Frontal cortex (tissue), 4 donors: Measurements from ENCODE around the gene ANGPTL2. TPM values are rescaled to one million over a fixed set of nuclear protein-coding genes. Genes with fewer than 3 reads are reported as not detected.
"Not testable (repeated sequence)": the region's sequence is repeated elsewhere in the genome, so short reads cannot be mapped to it uniquely, and the experiment has no call there.

Source experiments
- DNase-seq, 2 donors: peaks; one replicate each; pipeline ENCODE4 v3.0.0; 2012; ENCODE audit warnings: low spot score in 2 of 2
- FAIRE-seq: peaks from 2 replicates; lab custom pipeline; 2012; peaks lifted over from hg19 to GRCh38; lab: Jason Lieb, UNC
- total RNA-seq: library from RNA; depleted of rRNA; stranded (reverse); fragments of >200 nt; gene quantifications from one replicate; pipeline ENCODE4 v1.2.3, GENCODE V29; 2014
- donor health status: control.
- donor health status: control.
- donor health status: control.

Gene ANGPTL2
- total RNA-seq = 2.0 TPM

DNA sequence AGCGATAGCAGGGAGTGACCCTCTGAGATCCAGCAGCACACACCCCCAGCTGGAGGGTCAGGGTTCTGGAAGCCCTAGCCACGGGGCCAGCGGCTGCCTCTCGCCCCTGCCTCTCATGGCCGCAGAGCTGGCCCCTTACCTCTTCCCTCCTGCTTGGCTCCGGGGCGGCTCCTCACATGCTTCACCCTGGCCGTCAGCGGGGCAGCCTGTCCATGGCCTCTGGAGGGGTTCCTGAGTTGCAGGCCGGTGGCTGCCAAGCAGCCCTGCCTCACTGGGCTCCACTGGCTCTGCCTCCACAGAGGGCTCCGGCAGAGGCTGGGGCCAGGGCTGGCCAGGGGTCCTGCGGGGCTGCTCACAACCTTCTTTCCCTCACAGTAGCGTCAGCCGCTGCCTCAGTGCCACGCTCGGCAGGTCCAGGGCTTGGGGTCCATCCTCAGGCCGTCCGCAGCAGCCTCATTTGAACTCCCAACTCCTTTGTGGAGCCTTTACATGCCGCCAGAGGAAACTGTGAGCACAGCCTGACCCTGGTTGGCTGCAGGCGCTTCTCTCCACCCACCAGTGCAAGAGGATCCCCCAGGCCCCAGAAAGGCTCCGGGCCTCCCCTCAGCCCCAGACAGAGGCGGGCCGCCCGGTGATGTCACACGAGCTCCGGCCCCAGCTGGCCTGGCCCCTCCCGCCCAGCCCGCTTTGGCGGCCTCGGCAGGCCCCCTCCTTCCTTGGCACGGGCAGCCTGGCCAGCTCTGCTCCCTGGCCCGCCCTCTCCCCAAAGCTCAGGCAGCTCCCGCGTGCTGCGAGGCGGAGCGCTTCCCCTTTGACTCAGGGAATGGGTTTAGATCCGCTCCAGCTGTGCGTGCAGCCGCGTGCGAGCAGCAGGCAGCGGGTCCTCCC, at the start of gene ANGPTL2:
ANGPTL2 (minus strand) TSS at position 460 of the 888 bp plus-strand sequence. CDS start 13,904 bp downstream, outside the sequence.
- peak; percentile 87 for DNase-seq
- no peak for FAIRE-seq

DNA sequence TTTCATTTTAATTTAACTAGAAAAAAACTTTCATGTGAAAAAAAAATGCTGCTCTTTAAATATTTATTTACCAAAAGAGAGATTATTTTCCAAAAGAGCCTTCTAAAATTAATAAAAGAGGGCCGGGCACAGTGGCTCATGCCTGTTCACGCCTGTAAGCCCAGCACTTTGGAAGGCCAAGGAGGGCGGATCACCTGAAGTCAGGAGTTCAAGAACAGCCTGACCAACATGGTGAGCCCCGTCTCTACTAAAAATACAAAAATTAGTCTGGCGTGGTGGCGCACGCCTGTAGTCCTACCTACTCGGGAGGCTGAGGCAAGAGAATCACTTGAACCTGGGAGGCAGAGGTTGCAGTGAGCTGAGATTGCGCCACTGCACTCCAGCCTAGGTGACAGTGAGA, 48.9 kb upstream of the ANGPTL2 start:
- DNase-seq, FAIRE-seq: not testable (repeated sequence)

- no peak for DNase-seq
- no peak for FAIRE-seq
Observed at GRCh38 chr9:127170652-127171051, 48.2 kb upstream of the ANGPTL2 start.

DNA sequence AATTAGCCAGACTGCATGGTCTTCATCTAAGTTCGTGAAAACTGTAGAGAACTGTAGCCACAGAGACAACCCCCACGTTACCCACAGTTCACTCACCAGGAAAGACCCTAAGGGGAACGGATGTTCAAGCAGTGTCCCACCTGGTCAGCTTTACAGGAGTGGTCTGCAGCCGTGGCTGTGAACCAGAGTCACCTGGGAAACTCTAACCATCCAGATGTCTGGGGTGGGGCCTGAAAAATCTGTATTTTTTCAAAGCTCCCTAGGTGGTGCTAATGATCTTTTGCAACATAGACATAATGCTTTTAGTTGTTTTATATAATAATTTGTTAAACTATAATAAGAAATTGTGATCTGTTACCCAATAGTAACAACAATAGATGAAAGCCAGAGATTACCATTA, 47.7 kb upstream of the ANGPTL2 start:
- FAIRE-seq (no peak), DNase-seq (no peak)

DNA sequence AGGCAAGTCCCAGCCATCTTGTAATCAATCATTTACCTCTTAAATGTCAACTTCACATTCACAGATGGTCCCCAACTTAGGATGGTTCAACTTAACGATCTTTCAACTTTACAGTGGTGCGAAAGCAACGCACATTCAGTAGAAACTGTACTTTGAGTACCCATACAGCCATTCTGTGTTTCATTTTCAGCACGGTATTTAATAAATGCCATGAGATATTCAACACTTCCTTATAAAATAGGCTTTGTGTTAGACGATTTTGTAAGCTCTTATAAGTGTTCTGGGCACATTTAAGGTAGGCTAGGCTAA, 47.1 kb upstream of the ANGPTL2 start:
- FAIRE-seq (no peak), DNase-seq (no peak)

DNA sequence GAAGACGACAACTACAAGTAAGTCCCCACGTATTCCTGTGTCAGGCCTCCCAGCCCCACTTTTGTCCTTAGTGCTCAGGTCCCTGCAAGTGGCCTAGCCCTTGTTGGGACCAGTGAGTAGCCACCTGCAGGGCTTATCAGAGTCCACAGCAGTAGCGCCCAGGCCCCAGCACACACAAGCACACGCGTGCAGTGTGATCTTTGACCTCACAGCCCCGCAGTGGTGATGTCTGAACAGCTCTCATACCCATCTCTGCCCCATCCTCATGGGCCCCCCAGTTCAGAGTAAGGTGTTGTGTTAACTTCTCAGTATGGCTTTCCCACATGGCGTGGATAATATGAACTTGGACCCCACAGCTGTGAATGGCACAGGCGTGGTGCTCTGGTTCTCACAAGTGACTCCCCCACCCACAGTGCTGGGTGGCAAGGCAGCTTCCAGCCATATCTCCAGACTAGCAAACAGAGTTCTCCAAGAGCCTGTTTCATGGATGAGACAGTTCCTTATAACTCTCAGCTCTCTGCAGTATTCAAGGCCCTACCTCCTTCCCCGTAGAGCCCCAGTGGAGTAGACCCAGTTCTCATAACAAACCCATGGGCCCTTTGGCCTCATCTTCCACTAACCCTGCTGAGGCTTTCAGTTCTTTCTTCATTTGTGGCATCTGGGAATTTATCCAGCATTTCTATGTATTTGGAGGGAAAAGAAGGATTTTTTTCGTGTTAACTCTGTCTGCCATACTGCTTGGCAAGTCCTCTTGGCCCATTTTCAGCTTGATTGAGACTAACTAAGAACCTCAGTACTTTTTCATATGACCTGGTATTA, 46.5 kb upstream of the ANGPTL2 start:
- FAIRE-seq (no peak), DNase-seq (no peak)

DNA sequence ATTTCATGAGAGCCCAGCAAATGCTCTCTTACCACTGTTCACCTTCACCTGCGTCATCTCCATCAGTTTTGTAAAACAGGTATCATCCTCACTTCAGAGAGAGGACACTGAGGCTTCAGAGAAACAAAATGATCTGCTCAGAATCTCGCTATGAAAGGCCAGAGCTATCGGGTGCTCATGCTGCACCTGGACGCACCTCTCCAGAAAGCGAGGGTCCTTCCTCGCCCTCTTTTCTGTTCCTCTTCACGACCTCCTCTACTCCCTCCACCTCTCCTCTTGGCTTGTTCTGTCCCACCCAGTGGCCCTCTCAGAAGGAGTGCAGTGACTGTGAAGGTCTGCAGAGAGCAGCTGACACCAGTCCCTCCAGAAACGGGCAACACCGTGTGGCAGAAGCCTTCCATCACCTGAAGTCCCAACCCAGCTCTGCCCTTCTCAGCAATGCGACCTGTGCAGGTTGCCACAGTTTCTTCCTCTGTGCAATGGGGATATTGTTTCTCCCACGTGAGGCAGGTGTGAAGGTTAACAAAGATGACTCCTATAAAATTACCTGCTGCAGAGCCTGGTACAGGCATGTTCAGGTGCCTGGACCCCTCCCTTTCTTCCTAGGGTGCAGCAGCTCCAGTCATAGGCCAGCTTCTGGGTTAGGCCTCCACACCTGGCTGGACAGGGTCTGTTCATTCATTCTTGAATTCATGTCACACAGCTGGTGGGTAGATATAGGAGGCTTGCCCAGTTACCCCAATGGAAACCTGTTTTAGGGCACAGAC, 45.3 kb upstream of the ANGPTL2 start:
- no peak for FAIRE-seq

DNA sequence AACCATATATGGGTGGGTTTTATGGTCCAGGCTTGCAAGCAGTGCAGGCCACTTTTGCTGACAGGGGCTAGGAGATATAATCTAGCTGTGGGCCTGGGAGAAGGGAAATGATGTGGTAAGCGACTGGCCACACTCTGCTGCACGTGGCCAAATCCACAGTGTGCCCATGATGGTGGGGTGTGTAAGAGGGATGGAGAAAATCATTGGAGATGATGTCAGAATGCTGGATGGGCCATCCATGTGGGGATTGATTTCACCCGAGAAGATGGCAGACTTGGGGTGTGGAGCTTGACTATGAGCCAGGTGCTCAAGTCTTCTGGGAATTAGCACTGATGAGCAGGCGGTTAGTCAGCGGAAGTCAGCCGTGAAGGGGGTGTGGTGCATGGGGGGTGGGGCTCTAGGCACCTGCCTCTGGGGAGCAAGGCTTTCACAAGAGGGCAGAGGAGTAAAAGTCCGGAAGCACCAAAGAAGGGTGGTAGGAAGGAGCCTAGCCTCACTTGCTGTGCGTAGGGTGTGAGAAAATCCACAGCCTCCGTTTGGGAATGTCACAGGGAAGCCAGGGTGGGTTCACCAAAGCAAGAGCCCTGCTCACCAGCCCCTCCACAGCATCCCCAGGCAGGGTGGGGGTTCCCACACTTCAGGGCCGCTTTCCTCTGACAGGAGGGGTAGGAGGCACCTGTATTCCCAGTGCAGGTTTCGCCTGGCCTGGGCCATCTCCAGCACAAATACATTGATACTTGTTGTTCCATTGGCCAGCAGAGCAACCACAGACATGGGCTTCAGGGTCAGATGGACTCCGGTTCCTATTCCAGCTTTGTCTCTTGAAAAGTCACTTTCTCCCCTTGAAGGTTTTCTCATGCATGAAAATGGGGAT, 44.5 kb upstream of the ANGPTL2 start:
- DNase-seq (no peak), FAIRE-seq (no peak)

More for the DNA sequence above, 45.3 kb upstream of the ANGPTL2 start:
- no peak for DNase-seq

- DNase-seq (no peak), FAIRE-seq (no peak)
Observed at GRCh38 chr9:127166111-127166510, 43.7 kb upstream of the ANGPTL2 start.

- FAIRE-seq (no peak), DNase-seq (no peak)
Observed at GRCh38 chr9:127165116-127165515, 42.7 kb upstream of the ANGPTL2 start.

GRCh38 chr9:127163409-127163808, 41.0 kb upstream of the ANGPTL2 start:
- FAIRE-seq (no peak), DNase-seq (no peak)

DNA sequence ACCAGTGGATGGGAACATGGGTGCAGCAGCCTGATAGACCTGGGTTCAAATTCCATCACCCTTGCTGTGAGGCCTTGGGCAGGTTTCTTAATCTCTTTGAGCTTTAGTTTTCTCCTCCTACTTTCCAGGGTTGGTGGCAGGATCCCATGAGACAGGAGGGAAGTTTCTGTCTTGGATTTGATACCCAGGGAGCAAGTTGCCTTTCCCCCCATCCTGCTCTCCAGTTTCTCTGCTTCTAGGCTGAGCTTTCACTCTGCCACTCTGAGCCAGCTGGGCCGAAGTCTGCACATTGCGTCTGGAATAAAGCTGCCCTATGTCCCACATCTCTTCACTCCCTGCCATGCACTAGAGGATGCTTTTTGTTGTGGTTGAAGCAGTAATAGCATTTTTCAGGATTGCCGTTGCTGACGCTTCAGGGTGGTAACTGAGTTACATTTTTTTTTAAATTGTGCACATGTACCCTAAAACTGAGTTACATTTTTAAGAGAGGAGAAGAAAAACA, 40.5 kb upstream of the ANGPTL2 start:
- no peak for FAIRE-seq
- DNase-seq = no peak

DNA sequence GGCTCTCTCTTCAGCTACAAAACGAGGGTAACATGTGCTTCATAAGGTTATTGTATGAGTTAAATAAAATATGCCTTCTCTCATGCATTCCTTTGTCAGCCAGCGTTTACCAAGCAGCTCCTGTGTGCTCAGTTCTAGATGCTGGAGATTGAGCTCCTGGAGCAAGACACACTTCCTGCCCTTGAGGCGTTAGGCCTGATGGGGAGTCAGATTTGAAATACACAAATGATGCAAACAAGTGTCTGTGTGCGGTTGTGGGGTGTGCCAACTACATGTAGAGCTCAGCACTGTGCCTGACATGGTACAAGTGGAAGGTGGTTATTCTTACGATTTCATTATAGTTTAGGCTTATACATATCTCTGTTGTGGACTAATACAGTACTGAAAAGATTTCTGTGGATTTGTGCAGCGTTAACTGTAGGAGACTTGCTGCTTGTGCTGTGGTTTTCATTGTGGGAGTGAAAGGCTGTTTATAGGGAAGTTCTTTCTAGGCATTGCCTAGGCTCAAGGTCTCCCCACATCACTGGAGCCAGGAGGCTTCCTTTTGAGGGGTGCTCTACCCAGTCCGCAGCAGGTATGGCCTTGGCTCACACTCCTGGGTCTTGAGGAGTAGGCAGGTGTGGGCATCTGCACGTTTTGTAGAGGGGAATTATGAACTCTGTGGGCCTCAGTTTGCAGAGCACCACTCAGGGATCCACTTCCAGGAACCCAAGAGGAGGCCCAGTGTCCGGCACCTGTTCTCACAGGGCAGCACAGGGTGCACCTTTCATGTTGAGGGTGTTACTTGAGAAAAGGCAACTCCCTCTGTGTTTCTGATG, 39.8 kb upstream of the ANGPTL2 start:
- no peak for FAIRE-seq
- DNase-seq = no peak

DNA sequence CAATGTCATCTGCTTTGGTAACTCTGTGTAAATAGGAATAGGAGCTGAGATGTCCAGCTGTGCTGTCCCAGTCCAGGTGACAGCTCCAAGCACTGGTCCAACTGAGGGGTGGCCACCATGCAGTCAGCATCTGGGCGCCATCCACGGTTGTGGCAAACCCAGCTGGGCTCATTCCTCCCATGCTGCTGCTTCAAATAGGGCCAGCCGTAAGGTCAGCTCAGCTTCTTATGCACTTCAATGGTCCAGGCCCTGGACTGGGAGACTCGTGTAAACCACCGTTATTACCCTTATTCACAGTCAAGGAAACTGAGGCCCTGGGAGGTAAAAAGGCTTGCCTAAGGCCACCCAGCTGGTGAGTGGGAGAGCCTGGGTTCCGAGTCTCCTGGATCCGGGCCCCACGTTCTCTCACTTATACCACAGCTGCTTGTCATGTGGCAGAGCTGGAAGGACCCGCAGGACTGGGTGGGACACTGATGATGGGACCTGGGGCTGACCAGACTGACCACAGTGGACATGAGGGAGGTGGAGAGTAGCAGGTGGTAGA, 38.7 kb upstream of the ANGPTL2 start:
- no peak for FAIRE-seq
- no peak for DNase-seq

- no peak for DNase-seq
- no peak for FAIRE-seq
Observed at GRCh38 chr9:127159949-127160610, 37.6 kb upstream of the ANGPTL2 start.

- FAIRE-seq (no peak), DNase-seq (peak; percentile 24 to 49)
Observed at GRCh38 chr9:127159325-127159801, 36.9 kb upstream of the ANGPTL2 start.

- DNase-seq = no peak
- no peak for FAIRE-seq
Observed at GRCh38 chr9:127158786-127159324, 36.4 kb upstream of the ANGPTL2 start.
